ENCODE measurements around the gene RASGRF2.

The RASGRF2 gene

GRCh38 chr5:81182396-81183390, 222.5 kb downstream of the RASGRF2 start:
- DNase-seq, result no peak

- no peak for DNase-seq
Observed at GRCh38 chr5:81183811-81184748, 223.9 kb downstream of the RASGRF2 start.

- no peak for DNase-seq
Observed at GRCh38 chr5:81184749-81185110, 224.6 kb downstream of the RASGRF2 start.

GRCh38 chr5:81187885-81188284, 227.7 kb downstream of the RASGRF2 start:
- peak; percentile 67 for DNase-seq

- DNase-seq, result no peak
Observed at GRCh38 chr5:81188962-81189361, 228.8 kb downstream of the RASGRF2 start.

- no peak for DNase-seq
Observed at GRCh38 chr5:81189875-81190498, 229.8 kb downstream of the RASGRF2 start.

- no peak for DNase-seq
Observed at GRCh38 chr5:81191726-81192372, 231.7 kb downstream of the RASGRF2 start.

GRCh38 chr5:81192373-81192750, 232.2 kb downstream of the RASGRF2 start:
- DNase-seq, result no peak

- DNase-seq, result peak; percentile 89
Observed at GRCh38 chr5:81194633-81195334, 234.6 kb downstream of the RASGRF2 start.

- DNase-seq, result no peak
Observed at GRCh38 chr5:81195335-81195929, 235.3 kb downstream of the RASGRF2 start.

GRCh38 chr5:81202655-81203054, 242.5 kb downstream of the RASGRF2 start:
- DNase-seq, result no peak

GRCh38 chr5:81203729-81204128, 243.6 kb downstream of the RASGRF2 start:
- DNase-seq, result no peak

GRCh38 chr5:81204205-81204604, 244.0 kb downstream of the RASGRF2 start:
- no peak for DNase-seq

GRCh38 chr5:81205058-81205457, 244.9 kb downstream of the RASGRF2 start:
- no peak for DNase-seq

- peak; percentile 27 for DNase-seq
Observed at GRCh38 chr5:81207009-81207408, 246.8 kb downstream of the RASGRF2 start.

- DNase-seq, result no peak
Observed at GRCh38 chr5:81208904-81209303, 248.7 kb downstream of the RASGRF2 start.

- no peak for DNase-seq
Observed at GRCh38 chr5:81209386-81209785, 249.2 kb downstream of the RASGRF2 start.

- DNase-seq, result no peak
Observed at GRCh38 chr5:81209869-81210493, 249.8 kb downstream of the RASGRF2 start.

- peak; percentile 85 for DNase-seq
Observed at GRCh38 chr5:81212211-81212751, 252.1 kb downstream of the RASGRF2 start.

- peak; percentile 71 for DNase-seq
Observed at GRCh38 chr5:81213070-81213469, 252.9 kb downstream of the RASGRF2 start.

GRCh38 chr5:81214848-81215247, 254.7 kb downstream of the RASGRF2 start:
- no peak for DNase-seq
